Large intestine (tissue), 3 donors: ENCODE data around the gene TPST2. TPM values are rescaled to one million over a fixed set of nuclear protein-coding genes. Genes with fewer than 3 reads are reported as not detected.

Experiments used
- DNase-seq, 2 donors: peaks; one replicate each; pipeline versions ENCODE4 v3.0.0 to v3.0.0-alpha.2; 2013
- H3K27ac ChIP-seq: one replicate; pipeline ENCODE4 v1.5.1; 2013; ENCODE audit warnings: low read length
- H3K27me3 ChIP-seq: 2 replicates; pipeline ENCODE4 v1.6.1; 2013; ENCODE audit warnings: low read length; ENCODE audit not compliant: control insufficient read depth, insufficient read depth
- H3K36me3 ChIP-seq: 2 replicates; pipeline ENCODE4 v1.6.1; 2013; ENCODE audit warnings: low read length; ENCODE audit not compliant: control insufficient read depth, insufficient read depth
- H3K4me1 ChIP-seq: one replicate; pipeline ENCODE4 v1.6.1; 2013; ENCODE audit warnings: low read length; ENCODE audit not compliant: control insufficient read depth, insufficient read depth
- H3K4me3 ChIP-seq: one replicate; pipeline ENCODE4 v1.5.1; 2013; ENCODE audit warnings: low read length
- H3K9me3 ChIP-seq: one replicate; pipeline ENCODE4 v1.6.1; 2013; ENCODE audit warnings: mild to moderate bottlenecking, low read depth, low read length, moderate library complexity; ENCODE audit not compliant: control insufficient read depth
- WGBS: methylation state at CpG from one replicate; pipeline ENCODE4 v1.1.5; 2013; ENCODE audit warnings: low lambda C conversion rate; ENCODE audit not compliant: insufficient coverage; 5-methylcytosine and 5-hydroxymethylcytosine counted together
- polyA plus RNA-seq: library from polyadenylated mRNA; unstranded; fragments of 120-200 nt; gene quantifications from one replicate; pipeline ENCODE4 v1.2.1, GENCODE V29; 2013

Gene TPST2
- polyA plus RNA-seq, 1 donor: 27.5 TPM

- H3K4me1 ChIP-seq: peaks cover 3% of the 10 kb centered on the region
- H3K27me3 ChIP-seq: no peaks in the 10 kb centered on the region
- H3K4me3 ChIP-seq: no peak overlapping the region
- H3K9me3 ChIP-seq: no peaks in the 10 kb centered on the region
- WGBS: 60% methylated on average over 1 of the region's 10 CpGs
- no peak overlapping the region for H3K27ac ChIP-seq
- no peak for DNase-seq
- no peaks in the 10 kb centered on the region for H3K36me3 ChIP-seq
Measured at GRCh38 chr22:26570115-26570514, 19.8 kb downstream of the TPST2 start.

- no peak for DNase-seq
- WGBS: 37% methylated on average over 2 of the region's 11 CpGs
- Histone ChIP-seq H3K9me3 (no peaks in the 10 kb centered on the region), H3K4me1 (no peaks in the 10 kb centered on the region), H3K27me3 (no peaks in the 10 kb centered on the region), H3K4me3 (no peak overlapping the region), H3K36me3 (peaks cover 4% of the 10 kb centered on the region), H3K27ac (no peak overlapping the region)
Measured at GRCh38 chr22:26568207-26568706, 21.7 kb downstream of the TPST2 start.

- Histone ChIP-seq H3K36me3 (peaks cover 4% of the 10 kb centered on the region), H3K27ac (no peak overlapping the region), H3K4me1 (no peaks in the 10 kb centered on the region), H3K9me3 (no peaks in the 10 kb centered on the region), H3K27me3 (no peaks in the 10 kb centered on the region), H3K4me3 (no peak overlapping the region)
- no CpG with 5 or more reads among the region's 2 CpGs for WGBS
- DNase-seq: no peak
Measured at GRCh38 chr22:26567610-26568009, 22.3 kb downstream of the TPST2 start.

- DNase-seq: no peak
- H3K4me3 ChIP-seq: no peak overlapping the region
- H3K27me3 ChIP-seq: no peaks in the 10 kb centered on the region
- no peaks in the 10 kb centered on the region for H3K9me3 ChIP-seq
- H3K27ac ChIP-seq: no peak overlapping the region
- H3K4me1 ChIP-seq: no peaks in the 10 kb centered on the region
- no CpG with 5 or more reads among the region's 3 CpGs for whole genome bisulfite sequencing
- peaks cover 4% of the 10 kb centered on the region for H3K36me3 ChIP-seq
Measured at GRCh38 chr22:26566994-26567393, 22.9 kb downstream of the TPST2 start.

- H3K27ac ChIP-seq: no peak overlapping the region
- H3K4me1 ChIP-seq: no peaks in the 10 kb centered on the region
- no peak for DNase-seq
- no peak overlapping the region for H3K4me3 ChIP-seq
- no CpG with 5 or more reads among the region's 8 CpGs for WGBS
- H3K36me3 ChIP-seq: peaks cover 4% of the 10 kb centered on the region
- no peaks in the 10 kb centered on the region for H3K27me3 ChIP-seq
- no peaks in the 10 kb centered on the region for H3K9me3 ChIP-seq
Measured at GRCh38 chr22:26565889-26566288, 24.0 kb downstream of the TPST2 start.

DNA sequence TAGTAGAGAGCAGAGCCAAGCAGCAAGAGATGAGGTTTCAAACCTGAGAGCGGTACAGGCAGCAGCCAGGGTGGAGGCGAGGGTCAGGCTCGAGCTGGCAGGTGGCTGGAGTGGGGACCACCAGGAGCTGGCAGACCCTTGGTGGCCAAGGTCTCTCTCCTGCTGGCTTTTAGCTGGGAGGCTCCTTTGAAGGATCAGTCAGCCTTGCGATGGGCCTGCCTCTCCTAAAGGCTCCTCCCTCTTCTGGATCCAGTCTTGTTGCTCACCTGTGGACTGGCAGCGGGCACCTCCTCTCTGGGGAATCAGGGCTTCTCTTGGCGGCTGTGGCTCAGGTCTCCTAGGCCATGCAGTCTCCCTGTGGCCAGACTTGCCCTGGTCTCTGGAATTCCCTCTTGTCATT is 24.8 kb downstream of the TPST2 start:
- Histone ChIP-seq H3K27me3 (no peaks in the 10 kb centered on the region), H3K4me3 (no peak overlapping the region), H3K36me3 (peaks cover 4% of the 10 kb centered on the region), H3K9me3 (no peaks in the 10 kb centered on the region), H3K4me1 (no peaks in the 10 kb centered on the region), H3K27ac (no peak overlapping the region)
- no peak for DNase-seq
- WGBS: no CpG with 5 or more reads among the region's 6 CpGs

DNA sequence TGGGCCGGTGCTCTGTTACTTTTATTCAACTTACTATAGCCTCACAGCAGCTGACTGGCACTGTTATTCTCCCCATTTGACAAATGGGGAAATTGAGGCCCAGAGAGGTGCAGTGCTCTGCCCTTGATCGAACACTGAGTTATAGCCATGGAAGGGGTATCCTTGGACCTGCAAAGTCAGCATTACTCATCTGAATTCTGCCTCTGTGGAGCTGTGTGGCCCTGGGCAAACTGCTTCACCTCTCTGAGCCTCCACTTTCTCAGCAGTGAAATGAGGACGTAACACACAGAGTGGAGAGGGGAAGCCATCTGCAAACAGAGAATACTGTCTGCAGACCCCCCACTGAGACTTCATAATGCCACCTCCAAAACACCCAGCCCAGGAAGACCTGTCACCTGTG is 25.3 kb downstream of the TPST2 start:
- Histone ChIP-seq H3K4me1 (no peaks in the 10 kb centered on the region), H3K27me3 (no peaks in the 10 kb centered on the region), H3K27ac (no peak overlapping the region), H3K4me3 (no peak overlapping the region), H3K36me3 (peaks cover 4% of the 10 kb centered on the region), H3K9me3 (no peaks in the 10 kb centered on the region)
- no CpG with 5 or more reads among the region's 3 CpGs for WGBS
- no peak for DNase-seq

DNA sequence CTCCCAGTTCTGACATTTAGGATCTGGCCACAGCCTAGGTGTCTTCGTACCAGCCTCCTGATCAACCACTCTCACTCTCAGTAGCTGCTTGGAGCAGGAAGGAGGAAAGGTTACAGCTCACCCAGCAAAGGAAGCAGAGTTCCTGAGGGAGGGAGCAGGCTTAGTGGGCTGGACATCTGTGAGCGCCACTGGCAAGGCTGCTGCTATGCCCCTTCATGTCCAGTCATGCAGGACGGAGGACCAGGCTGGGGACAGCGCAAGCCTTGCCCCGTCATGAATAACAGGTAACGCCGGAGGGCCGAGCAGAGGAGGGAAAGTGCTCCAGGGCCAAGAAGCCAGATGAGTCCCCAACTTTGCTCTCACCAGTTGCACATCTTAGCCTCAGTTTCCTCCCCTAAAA is 25.8 kb downstream of the TPST2 start:
- Histone ChIP-seq H3K4me3 (no peak overlapping the region), H3K27me3 (no peaks in the 10 kb centered on the region), H3K36me3 (peaks cover 4% of the 10 kb centered on the region), H3K4me1 (no peaks in the 10 kb centered on the region), H3K9me3 (no peaks in the 10 kb centered on the region), H3K27ac (no peak overlapping the region)
- no CpG with 5 or more reads among the region's 8 CpGs for WGBS
- DNase-seq: no peak

- Histone ChIP-seq H3K27ac (no peak overlapping the region), H3K27me3 (no peaks in the 10 kb centered on the region), H3K9me3 (no peaks in the 10 kb centered on the region), H3K4me3 (no peak overlapping the region), H3K4me1 (no peaks in the 10 kb centered on the region), H3K36me3 (peaks cover 4% of the 10 kb centered on the region)
- 80% methylated on average over 1 of the region's 5 CpGs for WGBS
- no peak for DNase-seq
Measured at GRCh38 chr22:26563022-26563421, 26.9 kb downstream of the TPST2 start.

GRCh38 chr22:26561756-26562417 is 28.0 kb downstream of the TPST2 start:
- Histone ChIP-seq H3K27me3 (no peaks in the 10 kb centered on the region), H3K36me3 (peaks cover 4% of the 10 kb centered on the region), H3K4me3 (no peak overlapping the region), H3K4me1 (no peaks in the 10 kb centered on the region), H3K9me3 (no peaks in the 10 kb centered on the region), H3K27ac (no peak overlapping the region)
- no peak for DNase-seq
- WGBS: no CpG with 5 or more reads among the region's 9 CpGs

- no peaks in the 10 kb centered on the region for H3K4me1 ChIP-seq
- whole genome bisulfite sequencing: no CpG with 5 or more reads among the region's 13 CpGs
- no peaks in the 10 kb centered on the region for H3K9me3 ChIP-seq
- no peak for DNase-seq
- peaks cover 4% of the 10 kb centered on the region for H3K36me3 ChIP-seq
- H3K4me3 ChIP-seq: no peak overlapping the region
- no peak overlapping the region for H3K27ac ChIP-seq
- H3K27me3 ChIP-seq: no peaks in the 10 kb centered on the region
Measured at GRCh38 chr22:26559961-26560575, 29.9 kb downstream of the TPST2 start.
